ENCODE results near the gene SERPINB6.
A peak's percentile ranks its signal among the peaks of the same experiment; 100 is the strongest.
"Not testable (repeated sequence)": the region's sequence is repeated elsewhere in the genome, so short reads cannot be mapped to it uniquely, and the experiment has no call there.

Gene SERPINB6

GRCh38 chr6:2953098-2953497 lies 18.3 kb downstream of the SERPINB6 start:
- no peak for DNase-seq

GRCh38 chr6:2952557-2953095 lies 18.7 kb downstream of the SERPINB6 start:
- DNase-seq = peak; percentile 93

GRCh38 chr6:2951728-2952127 lies 19.6 kb downstream of the SERPINB6 start:
- no peak for DNase-seq

- no peak for DNase-seq
Observed at GRCh38 chr6:2950713-2951112, 20.7 kb downstream of the SERPINB6 start.

GRCh38 chr6:2949536-2950083 lies 21.8 kb downstream of the SERPINB6 start:
- DNase-seq = no peak

GRCh38 chr6:2949121-2949520 lies 22.2 kb downstream of the SERPINB6 start:
- no peak for DNase-seq

- DNase-seq = no peak
Observed at GRCh38 chr6:2948228-2949025, 22.9 kb downstream of the SERPINB6 start.

- no peak for DNase-seq
Observed at GRCh38 chr6:2947445-2947844, 23.9 kb downstream of the SERPINB6 start.

GRCh38 chr6:2945153-2945452 lies 26.3 kb downstream of the SERPINB6 start:
- no peak for DNase-seq

- no peak for DNase-seq
Observed at GRCh38 chr6:2944405-2945152, 26.8 kb downstream of the SERPINB6 start.

GRCh38 chr6:2943564-2943955 lies 27.8 kb downstream of the SERPINB6 start:
- no peak for DNase-seq

GRCh38 chr6:2942914-2943563 lies 28.3 kb downstream of the SERPINB6 start:
- DNase-seq = peak; percentile 87

- not testable (repeated sequence) for DNase-seq
Observed at GRCh38 chr6:2942116-2942515, 29.3 kb downstream of the SERPINB6 start.

- DNase-seq = no peak
Observed at GRCh38 chr6:2940851-2941250, 30.5 kb downstream of the SERPINB6 start.

- DNase-seq = no peak
Observed at GRCh38 chr6:2940010-2940850, 31.1 kb downstream of the SERPINB6 start.

GRCh38 chr6:2939315-2940009 lies 31.9 kb downstream of the SERPINB6 start:
- DNase-seq = no peak

- DNase-seq = peak; percentile 37
Observed at GRCh38 chr6:2938632-2939083, 32.7 kb downstream of the SERPINB6 start.

- no peak for DNase-seq
Observed at GRCh38 chr6:2938004-2938631, 33.2 kb downstream of the SERPINB6 start.

- DNase-seq = no peak
Observed at GRCh38 chr6:2937627-2938003, 33.8 kb downstream of the SERPINB6 start.

- DNase-seq = no peak
Observed at GRCh38 chr6:2935566-2936291, 35.6 kb downstream of the SERPINB6 start.

GRCh38 chr6:2934057-2934456 lies 37.3 kb downstream of the SERPINB6 start:
- DNase-seq = no peak
